Stimulated activated CD4-positive, alpha-beta T cell treated with anti-CD3 and anti-CD28 coated beads, Interleukin-15, amount 100 ng/mL, for 1 hour (primary cell): Measurements from ENCODE around the gene MYO7A.

Source experiments
- DNase-seq, 2 donors: peaks; one replicate each; pipeline ENCODE4 v3.0.0-alpha.2; 2020; ENCODE audit warnings: low read depth in 1 of 2, low spot score in 1 of 2

The MYO7A gene

GRCh38 chr11:77146261-77147035, 18.4 kb downstream of the MYO7A start:
- DNase-seq, result no peak

- no peak for DNase-seq
Measured at GRCh38 chr11:77147036-77147315, 18.9 kb downstream of the MYO7A start.

DNA sequence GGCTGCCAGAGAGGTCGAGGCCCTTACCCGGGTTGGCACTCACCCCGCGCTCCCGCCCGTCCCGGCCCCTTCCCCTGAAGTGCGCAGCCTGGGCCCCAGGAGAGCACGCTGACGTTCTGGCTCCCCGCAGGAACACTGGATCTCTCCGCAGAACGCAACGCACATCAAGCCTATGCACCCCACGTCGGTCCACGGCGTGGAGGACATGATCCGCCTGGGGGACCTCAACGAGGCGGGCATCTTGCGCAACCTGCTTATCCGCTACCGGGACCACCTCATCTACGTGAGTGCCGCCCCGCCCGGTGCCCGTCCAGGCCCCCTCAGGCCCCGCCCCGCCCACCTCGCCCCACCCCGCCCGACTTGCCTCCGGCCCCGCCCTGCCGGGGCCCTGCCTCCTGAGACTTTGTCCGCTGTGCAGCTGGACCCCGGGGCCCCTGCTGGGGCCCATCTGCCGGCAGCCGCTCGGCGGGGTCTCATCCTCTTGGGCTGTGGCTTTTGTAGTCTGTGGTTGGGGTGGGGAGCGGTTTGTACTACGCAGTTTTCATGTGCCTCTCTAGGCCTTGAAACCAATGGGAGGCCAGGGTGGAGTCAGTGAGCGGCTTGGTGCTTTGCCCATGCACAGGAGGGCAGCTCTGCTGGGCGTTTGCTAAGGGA, 19.7 kb downstream of the MYO7A start:
- DNase-seq, result no peak

DNA sequence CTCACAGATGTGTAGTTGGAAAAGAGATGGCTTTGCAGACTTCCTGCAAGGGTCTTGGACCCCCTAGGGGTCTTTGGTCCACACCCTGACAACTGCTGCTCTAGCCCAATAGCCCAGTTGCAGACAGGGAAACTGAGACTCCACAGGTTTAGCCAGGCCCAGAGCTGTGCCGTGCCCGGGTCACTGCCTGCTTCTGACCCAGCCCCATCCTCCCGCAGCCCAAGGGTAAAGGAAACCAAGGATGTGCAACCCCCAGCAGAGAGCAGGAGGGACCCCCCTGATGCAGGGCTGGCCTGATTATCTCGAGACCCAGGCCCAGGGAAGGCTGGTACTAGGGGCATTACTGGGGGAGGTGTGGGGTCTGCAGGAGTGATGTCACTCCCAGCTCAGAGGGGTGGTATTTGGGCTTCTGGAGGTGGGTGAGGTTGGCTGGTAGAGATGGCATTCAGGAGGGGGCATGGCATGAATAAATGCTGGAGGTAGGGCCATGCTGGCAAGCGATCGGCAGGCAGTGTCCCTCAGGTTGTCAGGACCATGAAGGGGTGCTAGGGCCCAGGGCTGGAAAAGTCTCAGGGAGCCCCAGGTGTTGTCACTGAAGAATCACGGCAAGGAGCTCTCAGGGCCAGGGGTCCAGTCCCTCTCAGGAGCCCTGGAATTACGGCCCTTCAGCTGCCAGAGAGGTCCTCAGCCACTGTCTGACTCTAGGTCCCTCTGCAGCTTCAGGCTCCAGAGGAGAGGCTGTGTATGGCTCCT, 21.1 kb downstream of the MYO7A start:
- no peak for DNase-seq

DNA sequence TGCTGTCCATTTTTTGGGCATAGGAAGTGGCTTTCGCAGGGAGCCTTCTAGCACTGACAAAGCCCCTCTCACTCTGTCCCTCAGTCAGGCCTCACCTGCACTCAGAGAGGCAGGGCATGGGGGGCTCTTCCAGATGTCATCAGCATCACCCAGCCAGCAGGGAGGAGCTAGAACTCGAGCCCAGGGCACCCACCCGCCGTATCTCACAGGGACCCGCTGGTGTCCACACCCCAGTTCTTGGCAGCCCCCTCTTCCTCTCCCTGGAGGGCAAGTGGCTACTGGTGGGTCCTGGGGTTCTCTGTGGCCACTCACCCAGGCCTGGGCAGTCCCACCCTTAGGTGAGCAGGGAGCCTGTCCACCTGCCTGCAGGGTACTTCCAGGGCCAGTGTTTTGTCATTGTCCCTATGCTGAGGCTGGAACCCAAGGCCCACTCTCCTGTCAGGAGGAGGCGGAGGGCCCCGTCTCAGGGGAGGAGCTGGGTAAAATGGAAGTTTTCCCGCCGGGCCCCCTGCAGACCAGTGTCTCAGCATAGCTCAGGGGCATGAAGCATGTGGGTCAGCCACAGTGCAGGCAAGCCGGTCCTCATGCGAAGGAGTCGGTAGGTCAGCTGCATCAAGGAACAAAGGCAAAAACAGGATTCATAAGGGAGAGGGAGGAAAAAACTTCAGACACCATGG, 21.8 kb downstream of the MYO7A start:
- DNase-seq, result no peak

DNA sequence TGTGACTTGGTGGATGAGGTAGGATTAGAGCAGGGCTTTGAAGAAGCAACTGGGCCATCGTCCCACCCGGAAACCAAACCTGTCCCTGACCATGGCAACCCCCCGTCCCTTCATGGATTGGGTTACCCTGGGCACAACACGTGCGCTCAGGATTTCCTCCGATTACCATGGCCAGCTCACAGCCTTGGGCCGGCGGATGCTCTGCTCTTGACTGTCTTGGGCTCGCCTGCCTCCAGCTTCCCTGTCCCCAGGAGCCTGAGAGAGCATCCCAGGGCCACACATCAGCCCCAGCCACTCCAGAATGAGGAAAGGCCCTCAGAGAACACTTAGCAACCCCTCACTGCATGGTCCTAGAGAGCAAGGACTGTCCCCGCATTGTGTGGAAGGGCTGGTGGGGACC, 22.8 kb downstream of the MYO7A start:
- no peak for DNase-seq

DNA sequence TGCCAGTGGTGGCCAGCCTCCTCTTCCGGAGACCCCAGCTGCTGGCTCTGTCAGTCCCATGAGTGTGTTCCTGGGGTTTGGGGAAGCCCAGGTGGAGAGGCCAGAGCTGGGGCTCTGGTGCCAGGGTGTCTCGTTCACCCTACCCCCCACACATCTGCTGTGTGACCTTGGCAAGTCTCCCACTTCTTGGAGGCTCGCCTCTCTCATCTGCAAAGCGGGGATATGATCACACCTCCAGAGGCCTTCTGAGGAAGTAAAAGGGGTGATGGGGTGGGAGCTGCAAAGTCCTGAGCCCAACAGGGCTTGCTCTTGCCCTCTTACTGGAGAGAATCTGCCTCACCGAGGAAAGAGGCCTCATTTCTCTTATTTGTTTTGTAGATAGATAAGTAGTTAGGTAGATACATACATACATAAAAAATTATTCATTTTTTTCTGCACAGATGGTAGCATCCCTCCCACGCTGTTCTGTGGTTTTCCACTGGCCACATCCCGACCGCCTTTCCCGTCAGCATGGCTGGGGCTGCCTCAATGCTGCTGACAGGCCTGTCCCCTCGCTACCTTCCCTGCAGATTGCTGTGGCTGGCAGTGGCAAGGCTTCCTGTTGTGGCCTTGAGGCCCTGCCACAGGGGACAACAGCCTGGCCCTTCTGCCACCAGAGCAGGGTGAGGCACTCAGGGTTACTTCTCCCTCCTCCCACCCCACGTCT, 23.9 kb downstream of the MYO7A start:
- no peak for DNase-seq

GRCh38 chr11:77152846-77153245, 24.8 kb downstream of the MYO7A start:
- DNase-seq, result no peak

DNA sequence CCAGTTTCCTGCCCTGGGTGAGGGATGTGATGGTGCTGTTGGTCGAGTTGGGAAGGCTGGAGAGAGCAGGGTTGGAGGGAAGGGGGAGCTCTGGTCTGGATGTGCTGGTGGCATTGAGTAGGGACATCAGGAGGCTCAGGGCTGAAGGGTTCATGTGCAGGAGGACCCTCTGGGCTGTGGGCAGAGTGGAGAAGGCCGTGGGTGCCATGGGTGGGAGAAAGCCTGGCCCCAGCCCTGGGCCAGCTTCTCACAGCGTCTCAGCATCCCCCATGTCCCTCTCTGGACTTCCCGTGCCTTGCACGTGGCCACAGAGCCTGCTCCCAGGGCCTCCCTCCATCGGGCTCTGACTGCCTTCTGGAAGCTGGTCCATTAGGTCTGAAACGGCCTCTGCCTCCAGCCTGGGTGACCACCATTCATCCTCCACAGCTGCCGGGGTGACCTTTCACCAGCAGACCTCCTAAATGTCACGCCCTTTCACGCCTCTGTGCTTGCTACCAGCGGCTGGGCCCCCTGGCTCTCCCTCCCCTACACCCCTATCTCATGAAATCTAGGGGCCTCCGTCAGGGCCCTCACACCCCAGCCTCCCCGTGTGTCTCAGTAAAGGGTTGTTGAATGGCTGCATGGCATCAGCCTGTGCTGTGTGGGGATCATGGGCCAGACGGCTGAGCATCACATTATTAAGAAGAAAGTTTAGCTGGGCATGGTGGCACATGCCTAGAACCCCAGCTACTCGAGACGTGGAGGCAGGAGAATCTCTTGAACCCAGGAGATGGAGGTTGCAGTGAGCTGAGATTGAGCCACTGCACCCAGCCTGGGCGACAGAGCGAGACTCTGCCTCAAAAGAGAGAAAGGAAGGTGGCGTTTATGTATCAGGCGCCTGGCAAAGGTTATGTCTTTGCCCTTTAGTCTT, 25.5 kb downstream of the MYO7A start:
- DNase-seq, result no peak

DNA sequence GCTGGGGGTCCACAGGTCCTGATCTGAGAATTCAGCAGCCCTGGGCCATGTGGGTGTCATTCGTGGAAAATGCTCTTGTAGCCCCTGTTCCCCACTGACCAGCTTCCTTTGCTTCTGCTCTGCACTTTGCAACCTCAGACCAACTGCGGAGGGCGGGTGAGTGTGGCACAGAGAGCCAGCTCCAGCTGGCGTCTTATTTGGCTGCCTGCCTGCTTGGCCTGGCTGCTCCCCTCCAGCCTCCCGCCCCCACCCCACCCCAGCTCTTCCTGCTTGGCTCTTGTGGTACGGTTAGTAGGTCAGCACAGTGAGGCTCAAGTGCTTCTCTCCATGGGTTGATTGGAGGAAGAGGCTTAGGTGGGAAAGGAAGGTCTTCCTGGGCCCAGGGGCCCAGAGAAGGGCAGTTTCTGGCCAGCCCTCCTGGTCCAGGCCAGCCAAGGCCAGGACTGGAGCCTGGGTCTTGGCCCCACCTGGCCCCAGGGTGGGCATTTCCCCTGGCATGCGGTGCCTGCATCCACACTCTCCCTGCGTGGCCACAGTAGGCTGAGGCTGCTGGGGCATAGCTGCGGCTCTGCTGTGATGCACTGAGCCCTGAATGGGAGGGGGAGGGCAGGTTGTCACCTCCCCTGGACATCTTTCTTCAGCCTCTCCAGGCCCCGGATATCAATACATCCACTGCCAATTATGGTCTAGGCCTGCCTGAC, 26.5 kb downstream of the MYO7A start:
- no peak for DNase-seq

GRCh38 chr11:77155082-77155475, 27.0 kb downstream of the MYO7A start:
- no peak for DNase-seq

- no peak for DNase-seq
Measured at GRCh38 chr11:77155556-77156130, 27.6 kb downstream of the MYO7A start.

DNA sequence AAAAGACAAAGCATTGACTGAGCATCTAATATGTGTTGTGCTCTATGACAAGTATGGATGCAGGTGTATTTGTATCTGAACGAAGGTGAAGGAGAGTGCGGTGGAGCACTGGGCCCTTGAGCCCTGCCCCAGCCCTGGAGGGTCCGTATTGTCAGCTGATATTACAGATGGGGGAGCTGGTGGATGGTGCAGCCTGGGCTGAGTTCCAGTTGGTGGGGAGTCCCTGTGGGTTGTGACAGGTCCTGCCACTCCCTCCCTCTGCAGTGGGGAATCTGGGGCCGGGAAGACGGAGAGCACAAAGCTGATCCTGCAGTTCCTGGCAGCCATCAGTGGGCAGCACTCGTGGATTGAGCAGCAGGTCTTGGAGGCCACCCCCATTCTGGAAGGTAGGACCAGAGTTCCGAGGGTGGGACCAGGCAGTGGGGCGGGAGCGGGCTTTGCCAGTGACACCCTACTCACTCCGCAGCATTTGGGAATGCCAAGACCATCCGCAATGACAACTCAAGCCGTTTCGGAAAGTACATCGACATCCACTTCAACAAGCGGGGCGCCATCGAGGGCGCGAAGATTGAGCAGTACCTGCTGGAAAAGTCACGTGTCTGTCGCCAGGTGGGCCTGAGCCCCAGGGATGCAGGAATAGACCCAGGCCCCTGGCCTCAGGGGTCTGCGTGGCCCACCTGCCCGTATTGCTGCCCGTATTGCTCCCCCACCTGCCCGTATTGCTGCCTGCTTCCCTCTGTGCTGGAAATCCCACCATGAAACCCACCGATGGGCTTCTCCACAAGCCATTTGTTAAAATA, 28.6 kb downstream of the MYO7A start:
- DNase-seq, result no peak

DNA sequence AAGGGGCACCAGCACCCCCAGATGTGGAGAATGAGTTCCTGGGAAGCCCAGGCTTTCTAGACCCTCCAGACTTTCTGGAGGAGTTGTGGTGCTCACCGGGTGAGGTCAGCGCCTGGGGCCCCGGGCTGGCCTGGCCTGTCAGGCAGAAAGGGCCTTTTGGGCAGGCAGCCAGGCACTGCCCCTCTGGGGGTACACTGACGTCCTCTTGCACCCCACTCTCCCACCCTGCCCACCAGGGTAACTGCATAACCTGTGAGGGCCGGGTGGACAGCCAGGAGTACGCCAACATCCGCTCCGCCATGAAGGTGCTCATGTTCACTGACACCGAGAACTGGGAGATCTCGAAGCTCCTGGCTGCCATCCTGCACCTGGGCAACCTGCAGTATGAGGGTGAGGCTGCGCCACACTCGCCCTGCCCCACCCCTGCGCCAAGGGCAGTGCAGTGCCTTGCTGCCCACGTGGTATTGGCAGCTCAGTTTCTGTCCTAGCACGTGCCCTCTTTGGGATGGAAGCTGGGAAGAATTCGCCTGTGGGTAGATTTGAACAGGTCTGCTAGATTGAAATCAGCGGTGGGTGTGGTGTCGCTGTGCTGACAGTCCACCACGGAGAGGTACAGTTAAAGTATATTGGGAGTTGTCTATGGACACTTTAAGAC, 30.1 kb downstream of the MYO7A start:
- no peak for DNase-seq

GRCh38 chr11:77159219-77159936, 31.3 kb downstream of the MYO7A start:
- no peak for DNase-seq

DNA sequence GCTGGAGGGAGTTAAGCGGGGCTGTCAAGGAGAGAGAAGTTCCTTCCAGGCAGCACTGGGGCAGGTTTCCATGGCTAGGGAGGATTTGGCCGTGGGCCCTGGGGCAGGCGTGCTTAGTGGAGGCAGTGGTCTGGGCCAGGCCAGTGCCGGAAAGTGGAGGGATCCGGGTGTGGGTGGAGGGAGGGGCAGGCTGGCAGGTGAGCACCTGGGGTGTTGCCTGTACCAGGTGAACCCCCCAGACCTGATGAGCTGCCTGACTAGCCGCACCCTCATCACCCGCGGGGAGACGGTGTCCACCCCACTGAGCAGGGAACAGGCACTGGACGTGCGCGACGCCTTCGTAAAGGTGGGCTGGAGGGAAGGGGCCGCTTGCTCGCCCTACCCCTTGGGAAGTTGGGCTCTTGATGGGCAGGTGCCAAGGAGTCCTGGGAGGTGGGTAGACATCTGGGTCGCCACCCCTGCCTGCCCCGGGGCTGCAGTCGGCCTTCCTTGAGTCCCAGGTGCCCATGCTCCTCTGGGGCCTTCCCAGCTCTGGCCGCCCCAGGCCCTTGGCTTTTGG, 32.0 kb downstream of the MYO7A start:
- no peak for DNase-seq

GRCh38 chr11:77163271-77163670, 35.2 kb downstream of the MYO7A start:
- DNase-seq, result no peak
